HG03565 (cell line): ENCODE data around the gene RAPH1.
"Not testable (repeated sequence)": the region's sequence is repeated elsewhere in the genome, so short reads cannot be mapped to it uniquely, and the experiment has no call there.

Experiments used
- ATAC-seq: cut with Tn5 transposase; IDR thresholded peaks from one replicate; pipeline ENCODE4 v1.9.1; 2021; ENCODE audit warnings: mild to moderate bottlenecking, moderate library complexity; ENCODE audit not compliant: unreplicated experiment

Gene RAPH1

DNA sequence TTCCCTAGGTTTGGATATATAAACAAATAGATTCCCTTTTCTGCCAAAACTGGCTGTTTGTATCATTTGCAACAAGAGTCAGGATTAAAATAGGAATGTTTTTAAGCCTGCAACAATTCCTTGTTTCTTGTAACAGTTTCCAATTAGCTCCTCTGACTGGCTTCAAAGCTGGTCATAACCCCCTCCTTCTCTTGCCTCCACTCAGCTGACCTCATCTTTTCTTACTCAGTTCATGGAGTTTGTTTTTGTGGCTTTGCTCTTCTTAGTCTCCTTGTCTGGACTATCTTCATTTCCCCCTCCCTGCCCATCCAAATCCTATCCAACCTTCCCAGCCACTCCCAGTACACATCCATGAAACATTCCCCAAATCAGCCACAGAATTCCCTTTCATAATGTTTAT lies 14.3 kb upstream of the RAPH1 start:
- ATAC-seq = no peak

DNA sequence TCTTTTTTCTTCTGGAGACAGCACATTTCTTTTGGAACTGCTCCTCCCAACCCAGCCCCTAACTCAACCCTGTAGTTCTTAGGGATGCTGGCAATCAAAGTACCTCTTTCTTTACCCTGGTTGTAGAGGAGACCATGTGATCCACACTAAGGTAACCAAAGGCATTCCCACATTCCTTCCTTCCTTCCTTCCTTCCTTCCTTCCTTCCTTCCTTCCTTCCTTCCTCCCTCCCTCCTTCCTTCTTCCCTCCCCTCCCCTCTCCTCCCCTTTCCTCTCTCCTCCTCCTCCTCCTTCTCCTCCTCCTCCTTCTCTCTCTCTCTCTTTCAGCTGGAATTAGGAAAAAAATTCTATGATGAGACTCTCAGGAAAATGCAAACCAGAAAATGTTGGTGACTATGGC lies 13.8 kb upstream of the RAPH1 start:
- no peak for ATAC-seq

GRCh38 chr2:203547356-203547755 lies 12.3 kb upstream of the RAPH1 start:
- ATAC-seq = no peak

DNA sequence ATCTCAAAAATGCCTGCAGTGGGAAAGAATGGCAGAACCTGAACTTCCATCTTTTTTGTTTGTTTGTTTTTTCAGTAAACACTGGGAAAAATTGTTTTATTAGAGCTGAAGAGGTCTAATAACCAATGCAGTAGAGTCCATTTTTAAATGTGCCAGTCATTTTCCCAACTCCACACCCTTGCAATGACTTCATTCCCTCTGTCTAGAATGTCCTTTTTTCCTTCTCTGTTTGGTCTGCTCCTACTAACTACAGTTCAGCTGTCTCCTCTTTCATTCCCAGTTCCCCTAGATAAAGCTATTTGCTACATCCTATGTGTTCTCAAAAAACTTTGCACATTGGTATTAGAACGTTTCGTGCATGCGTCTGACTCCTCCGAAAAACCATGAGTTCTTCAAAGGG lies 9.3 kb upstream of the RAPH1 start:
- no peak for ATAC-seq

DNA sequence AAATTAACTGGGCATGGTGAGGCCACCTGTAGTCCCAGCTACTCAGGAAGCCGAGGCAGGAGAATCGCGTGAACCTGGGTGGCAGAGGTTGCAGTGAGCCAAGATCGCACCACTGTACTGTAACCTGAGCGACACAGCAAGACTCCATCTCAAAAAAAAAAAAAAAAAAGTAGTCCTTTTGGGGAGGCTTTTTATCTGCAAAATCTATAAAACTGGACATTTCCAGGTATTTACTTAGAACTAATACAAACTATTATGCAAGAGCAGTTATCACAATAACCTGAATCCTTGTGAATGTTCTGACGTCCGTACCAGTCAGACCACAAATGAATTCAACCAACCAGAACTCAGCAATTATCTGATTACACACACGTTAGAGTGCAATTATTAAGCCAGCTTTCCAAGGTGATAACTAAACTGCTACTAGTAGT lies 8.8 kb upstream of the RAPH1 start:
- no peak for ATAC-seq

GRCh38 chr2:203540598-203540997 lies 5.5 kb upstream of the RAPH1 start:
- not testable (repeated sequence) for ATAC-seq

- ATAC-seq = not testable (repeated sequence)
Observed at GRCh38 chr2:203538237-203538636, 3.1 kb upstream of the RAPH1 start.

GRCh38 chr2:203536586-203536951 lies 1.5 kb upstream of the RAPH1 start:
- not testable (repeated sequence) for ATAC-seq

DNA sequence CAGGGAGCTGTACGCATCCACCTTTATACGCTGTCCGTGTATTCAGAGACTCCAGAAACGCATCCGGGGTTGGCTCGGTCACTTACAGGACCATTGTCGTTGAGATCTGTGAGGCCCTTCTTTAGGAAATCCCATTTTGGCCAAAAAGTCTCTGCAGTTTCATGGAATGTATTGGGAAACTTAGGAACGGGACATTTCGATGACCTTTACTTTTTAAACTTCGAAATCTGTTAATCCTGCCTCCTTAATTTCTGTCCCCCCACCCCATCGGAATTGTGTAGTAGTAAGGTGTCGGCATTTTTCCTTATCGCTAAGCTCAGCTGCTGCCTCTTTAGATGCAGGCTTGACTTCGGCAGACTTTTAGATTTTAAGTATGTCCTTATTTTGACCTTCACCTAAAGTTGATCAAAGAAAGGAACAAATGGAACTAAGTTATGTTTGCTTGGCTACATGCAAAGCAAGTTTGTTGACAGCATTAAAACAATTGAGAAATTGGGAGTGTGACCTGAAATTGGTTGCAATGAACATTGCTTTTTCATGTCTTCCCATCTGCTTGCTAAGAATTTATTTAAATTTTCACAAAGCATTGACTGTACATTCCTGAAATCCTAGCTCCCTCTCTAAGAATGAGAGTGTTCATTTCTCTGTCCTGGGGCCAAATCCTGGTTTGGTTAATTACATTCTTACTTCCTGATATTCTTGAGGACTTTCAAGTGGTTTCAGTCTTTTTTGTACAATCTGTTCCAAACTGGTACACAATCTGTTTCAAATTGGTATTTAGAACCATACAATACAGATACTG lies 884 bp upstream of the RAPH1 start:
- ATAC-seq = no peak

GRCh38 chr2:203534621-203535077 lies 452 bp downstream of the RAPH1 start:
- ATAC-seq = no peak

GRCh38 chr2:203533676-203534591 lies 1.2 kb downstream of the RAPH1 start:
- no peak for ATAC-seq

GRCh38 chr2:203532957-203533658 lies 2.0 kb downstream of the RAPH1 start:
- ATAC-seq = no peak

DNA sequence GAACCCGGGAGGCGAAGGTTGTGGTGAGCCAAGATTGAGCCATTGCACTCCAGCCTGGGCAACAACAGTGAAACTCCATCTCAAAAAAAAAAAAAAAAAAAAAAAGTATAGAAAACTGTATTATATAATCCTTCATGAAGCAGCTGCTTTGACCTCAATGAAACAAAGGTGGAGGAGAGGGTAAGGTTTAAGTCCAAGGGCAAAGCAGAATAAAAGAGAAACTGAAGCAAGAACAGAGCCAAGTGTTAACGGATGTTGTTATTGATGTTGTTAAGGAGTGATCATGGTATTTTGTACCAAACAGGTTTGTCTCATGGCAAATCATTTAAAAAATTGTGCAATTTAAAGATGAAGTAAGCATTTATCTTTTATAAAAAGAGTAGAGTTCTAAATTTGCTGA lies 7.4 kb downstream of the RAPH1 start:
- ATAC-seq = no peak

- not testable (repeated sequence) for ATAC-seq
Observed at GRCh38 chr2:203513268-203513667, 21.8 kb downstream of the RAPH1 start.

DNA sequence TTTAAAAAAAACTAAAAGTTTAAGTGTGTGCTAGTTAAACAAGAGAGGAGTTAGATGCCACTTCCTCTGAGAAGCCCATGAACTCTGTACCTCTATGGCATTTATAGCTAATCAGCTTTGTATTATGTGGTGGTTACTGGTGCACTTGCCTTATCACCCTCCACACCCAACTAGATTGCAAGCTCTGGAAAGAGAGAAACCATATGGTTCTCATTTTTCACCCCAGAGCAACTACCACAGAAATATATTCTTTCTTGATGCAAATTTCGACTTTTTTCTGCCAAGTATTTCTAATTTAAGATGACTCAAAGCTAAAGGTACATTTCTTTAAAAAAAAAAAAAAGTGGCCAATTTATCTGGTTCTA lies 24.2 kb downstream of the RAPH1 start:
- no peak for ATAC-seq

- no peak for ATAC-seq
Observed at GRCh38 chr2:203510256-203510940, 24.7 kb downstream of the RAPH1 start.

DNA sequence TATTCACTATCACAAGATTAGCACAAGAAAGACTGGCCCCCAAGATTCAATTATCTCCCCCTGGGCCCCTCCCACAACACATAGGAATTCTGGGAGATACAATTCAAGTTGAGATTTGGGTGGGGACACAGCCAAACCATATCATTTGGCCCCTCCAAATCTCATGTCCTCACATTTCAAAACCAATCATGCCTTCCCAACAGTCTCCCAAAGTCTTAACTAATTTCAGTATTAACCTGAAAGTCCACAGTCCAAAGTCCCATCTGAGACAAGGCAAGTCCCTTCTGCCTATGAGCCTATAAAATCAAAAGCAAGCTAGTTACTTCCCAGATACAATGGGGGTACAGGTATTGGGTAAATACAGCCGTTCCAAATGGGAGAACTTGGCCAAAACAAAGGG lies 31.6 kb downstream of the RAPH1 start:
- ATAC-seq = not testable (repeated sequence)

- no peak for ATAC-seq
Observed at GRCh38 chr2:203501873-203502272, 33.2 kb downstream of the RAPH1 start.

DNA sequence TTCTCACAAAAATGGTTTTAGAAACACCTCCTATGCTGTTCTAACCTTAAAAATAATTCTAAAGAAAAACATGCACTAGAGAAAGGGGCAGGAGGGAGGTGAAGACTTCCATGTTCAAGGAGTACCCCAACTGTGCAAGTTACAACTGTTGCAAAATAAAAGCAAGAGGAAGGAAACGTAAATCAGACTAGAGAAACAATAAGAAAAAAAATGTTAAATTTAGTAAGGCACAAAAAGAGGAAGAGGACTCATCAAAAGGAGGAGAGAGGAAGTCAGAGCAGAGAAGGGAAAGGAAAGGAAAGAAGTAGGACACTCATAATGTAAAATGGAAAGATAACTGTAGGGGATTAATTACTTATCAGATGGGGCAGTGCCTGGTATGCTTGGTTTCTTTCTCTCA lies 34.1 kb downstream of the RAPH1 start:
- ATAC-seq = no peak

DNA sequence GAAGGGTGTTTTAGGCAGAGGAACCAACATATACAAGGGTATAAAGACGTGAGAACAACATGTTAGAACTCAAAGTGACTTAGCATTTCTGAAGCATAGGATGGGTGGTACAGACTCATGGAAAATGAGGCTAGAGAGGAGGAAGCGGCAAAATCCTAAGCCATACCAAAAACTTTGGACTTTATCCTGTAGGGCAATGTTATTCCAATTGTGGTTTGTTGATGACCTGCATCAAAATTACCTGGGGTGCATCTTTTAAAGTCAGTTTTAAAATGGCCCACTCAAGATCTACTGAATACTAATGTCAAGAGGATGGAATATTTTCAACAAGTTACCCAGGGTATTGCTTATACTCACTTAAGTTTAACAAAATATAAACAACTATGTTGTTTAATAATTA lies 34.8 kb downstream of the RAPH1 start:
- no peak for ATAC-seq

DNA sequence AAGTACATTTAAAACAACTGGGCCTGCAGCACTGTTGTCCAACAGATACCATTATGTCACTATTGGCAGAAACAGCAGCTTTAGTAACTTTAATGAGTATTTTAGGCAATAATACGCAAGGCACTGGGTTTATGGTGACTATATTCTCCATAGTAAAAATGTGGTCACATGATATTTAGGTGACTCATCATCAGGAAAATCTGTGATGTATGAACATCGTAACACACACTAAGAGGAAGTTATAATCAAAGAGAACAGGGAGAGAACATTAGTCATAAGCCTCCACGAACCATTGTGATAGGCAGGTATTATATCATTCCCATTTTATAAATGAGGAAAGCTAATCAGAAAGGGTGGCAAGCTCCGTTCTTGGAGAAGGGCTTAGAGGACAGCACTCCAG lies 36.9 kb downstream of the RAPH1 start:
- ATAC-seq = no peak
